ENCODE data around the gene NDUFB2.
"Not testable (repeated sequence)": the region's sequence is repeated elsewhere in the genome, so short reads cannot be mapped to it uniquely, and the experiment has no call there.

- not testable (repeated sequence) for TF ChIP-seq EZH2 (IDR thresholded peaks at IDR 0.05; ENCODE audit: borderline replicate concordance, insufficient read depth, low read depth, low read length, poor library complexity, severe bottlenecking); CTCF (IDR thresholded peaks at IDR 0.05)
Measured at GRCh38 chr7:140669862-140670261, 26.6 kb upstream of the NDUFB2 start.
